MCF 10A (cell line): ENCODE results near the gene KRT12. TPM values are rescaled to one million over a fixed set of nuclear protein-coding genes. Genes with fewer than 3 reads are reported as not detected.

Source experiments
- BruUV-seq: library from RNA; stranded (reverse); fragments of 400-500 nt; replicated peaks from 2 replicates; lab custom pipeline; 2021; lab: Mats Ljungman, UMichigan
- CTCF ChIA-PET: fragments of 300-600 bp; sonication (Branson Sonifier 250); formaldehyde crosslinking; extraction: SDS; loops from one replicate; lab custom pipeline; 2021; ENCODE audit warnings: antibody characterized with exemption, inconsistent platforms; lab: Yijun Ruan, JAX
- POLR2A ChIA-PET: fragments of 300-600, 350-650 bp; sonication (Branson Sonifier 250); formaldehyde crosslinking; extraction: SDS; loops from one replicate; lab custom pipeline; 2020; ENCODE audit warnings: antibody characterized with exemption, inconsistent platforms; lab: Yijun Ruan, JAX
- DNase-seq: peaks from one replicate; pipeline ENCODE4 v3.0.0-alpha.2; 2018; ENCODE audit not compliant: unreplicated experiment
- H3K27ac Mint-ChIP-seq: one replicate; pipeline ENCODE4 v1.8.0; 2022; ENCODE audit warnings: mild to moderate bottlenecking, low read depth, mixed read lengths; ENCODE audit not compliant: unreplicated experiment
- H3K27me3 Mint-ChIP-seq: one replicate; pipeline ENCODE4 v1.8.0; 2022; ENCODE audit warnings: mixed read lengths; ENCODE audit not compliant: insufficient read depth, unreplicated experiment
- H3K36me3 Mint-ChIP-seq: one replicate; pipeline ENCODE4 v1.8.0; 2022; ENCODE audit warnings: mild to moderate bottlenecking, moderate library complexity, mixed read lengths; ENCODE audit not compliant: insufficient read depth, unreplicated experiment
- H3K4me1 Mint-ChIP-seq: one replicate; pipeline ENCODE4 v1.8.0; 2022; ENCODE audit warnings: mixed read lengths; ENCODE audit not compliant: insufficient read depth, unreplicated experiment
- H3K4me3 Mint-ChIP-seq: one replicate; pipeline ENCODE4 v1.8.0; 2022; ENCODE audit warnings: mild to moderate bottlenecking, moderate library complexity, mixed read lengths; ENCODE audit not compliant: unreplicated experiment
- H3K9me3 Mint-ChIP-seq: one replicate; pipeline ENCODE4 v1.8.0; 2022; ENCODE audit warnings: mixed read lengths; ENCODE audit not compliant: unreplicated experiment
- intact Hi-C: fragments of 100-400 bp; cut with micrococcal nuclease; formaldehyde crosslinking; loops from 2 replicates; pipeline ENCODE4 v1.14.1; 2022
- total RNA-seq: library from RNA; stranded (reverse); gene quantifications from 2 replicates; pipeline ENCODE4 v1.2.3, GENCODE V29; 2022
- TF ChIP-seq, protein P1 (sequence below): fragments of 200-600 bp; IDR thresholded peaks from one replicate; pipeline ENCODE4 v1.8.0; 2022; ENCODE audit warnings: antibody characterized with exemption, mild to moderate bottlenecking; ENCODE audit not compliant: unreplicated experiment

Gene KRT12
- total RNA-seq, 1 experiment from 2014 or later = not detected

DNA sequence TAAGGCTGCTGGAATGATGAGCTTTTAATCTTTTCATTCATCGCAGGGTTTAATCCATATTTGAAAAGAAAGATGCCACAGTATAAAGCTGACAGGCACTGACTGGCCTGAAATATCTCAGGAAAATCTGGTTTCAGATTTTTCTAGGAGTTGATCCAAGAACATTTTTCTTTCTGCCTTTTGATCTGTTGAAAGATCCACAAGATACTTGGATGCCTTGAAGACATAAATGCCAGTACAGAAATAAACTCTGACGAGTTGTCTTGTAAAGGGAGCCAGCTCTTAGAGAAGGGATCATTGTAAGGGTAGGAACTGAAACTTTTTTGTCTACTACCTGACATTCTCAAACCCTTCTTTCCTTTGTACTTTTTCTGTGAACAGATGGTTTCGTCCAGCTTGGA, 43.4 kb upstream of the KRT12 start:
- intact Hi-C loops = loop anchor here (10.0 kb wide), 1 partner anchor 154 kb away; the partner anchor contains the start of genes KRTAP2-3 and KRTAP2-4
- TF ChIP-seq, protein P1, sequence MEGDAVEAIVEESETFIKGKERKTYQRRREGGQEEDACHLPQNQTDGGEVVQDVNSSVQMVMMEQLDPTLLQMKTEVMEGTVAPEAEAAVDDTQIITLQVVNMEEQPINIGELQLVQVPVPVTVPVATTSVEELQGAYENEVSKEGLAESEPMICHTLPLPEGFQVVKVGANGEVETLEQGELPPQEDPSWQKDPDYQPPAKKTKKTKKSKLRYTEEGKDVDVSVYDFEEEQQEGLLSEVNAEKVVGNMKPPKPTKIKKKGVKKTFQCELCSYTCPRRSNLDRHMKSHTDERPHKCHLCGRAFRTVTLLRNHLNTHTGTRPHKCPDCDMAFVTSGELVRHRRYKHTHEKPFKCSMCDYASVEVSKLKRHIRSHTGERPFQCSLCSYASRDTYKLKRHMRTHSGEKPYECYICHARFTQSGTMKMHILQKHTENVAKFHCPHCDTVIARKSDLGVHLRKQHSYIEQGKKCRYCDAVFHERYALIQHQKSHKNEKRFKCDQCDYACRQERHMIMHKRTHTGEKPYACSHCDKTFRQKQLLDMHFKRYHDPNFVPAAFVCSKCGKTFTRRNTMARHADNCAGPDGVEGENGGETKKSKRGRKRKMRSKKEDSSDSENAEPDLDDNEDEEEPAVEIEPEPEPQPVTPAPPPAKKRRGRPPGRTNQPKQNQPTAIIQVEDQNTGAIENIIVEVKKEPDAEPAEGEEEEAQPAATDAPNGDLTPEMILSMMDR = no peak
- ChIA-PET POLR2A (interaction anchor here (0.6 to 3.8 kb wide), 22 partner anchors 47 to 778 kb away, joined by 3 to 41 read pairs (median 4); partner anchors contain the start of genes EIF1, KRT15, KRT17 and SMARCE1), CTCF (interaction anchor here (0.6 to 5.9 kb wide), 18 partner anchors 16 to 757 kb away, joined by 3 to 57 read pairs (median 4); no protein-coding TSS in a partner anchor)
- peak; percentile 34 for DNase-seq
- Mint-ChIP-seq H3K4me3 (peak overlapping the region; percentile 61), H3K4me1 (peaks cover 18% of the 10 kb centered on the region), H3K36me3 (no peaks in the 10 kb centered on the region), H3K27me3 (no peaks in the 10 kb centered on the region), H3K9me3 (no peaks in the 10 kb centered on the region), H3K27ac (peak overlapping the region; percentile 91)
- no TSS peak for BruUV-seq

DNA sequence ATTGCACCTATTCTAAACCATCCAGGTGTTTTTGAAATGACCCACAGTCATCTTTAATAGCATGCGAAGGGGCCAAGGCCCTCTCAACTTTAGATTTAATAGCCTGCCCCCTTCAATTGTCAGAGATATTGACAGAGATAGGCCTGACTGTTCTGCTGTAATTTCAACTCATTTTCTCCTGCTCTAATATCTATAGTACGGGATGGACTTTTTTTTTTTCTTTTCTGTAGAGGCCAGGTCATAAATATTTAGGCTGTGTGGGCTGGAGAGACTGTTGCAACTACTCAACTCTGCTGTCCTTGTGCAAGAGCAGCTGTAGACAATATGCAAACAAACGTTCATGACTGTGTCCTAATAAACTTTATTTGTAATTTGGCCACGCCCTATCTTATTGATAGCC, 42.7 kb upstream of the KRT12 start:
- H3K9me3 Mint-ChIP-seq = no peaks in the 10 kb centered on the region
- H3K27ac Mint-ChIP-seq = peak overlapping the region; percentile 91
- CTCF ChIA-PET = interaction anchor here (0.6 to 5.9 kb wide), 21 partner anchors 15 to 758 kb away, joined by 3 to 57 read pairs (median 4); no protein-coding TSS in a partner anchor
- TF ChIP-seq, protein P1 = no peak
- H3K4me1 Mint-ChIP-seq = peaks cover 16% of the 10 kb centered on the region
- intact Hi-C loops = loop anchor here (1.0 to 10.0 kb wide), 13 partner anchors 53 to 757 kb away; partner anchors contain the start of genes KRTAP2-3, KRTAP2-4 and KRTAP4-6
- no peaks in the 10 kb centered on the region for H3K27me3 Mint-ChIP-seq
- no peaks in the 10 kb centered on the region for H3K36me3 Mint-ChIP-seq
- BruUV-seq = no TSS peak
- H3K4me3 Mint-ChIP-seq = peak overlapping the region; percentile 61
- POLR2A ChIA-PET = interaction anchor here (0.6 to 3.8 kb wide), 27 partner anchors 43 to 779 kb away, joined by 3 to 41 read pairs (median 4); partner anchors contain the start of genes EIF1, KRT15 and KRT17
- peak; percentile 72 for DNase-seq

DNA sequence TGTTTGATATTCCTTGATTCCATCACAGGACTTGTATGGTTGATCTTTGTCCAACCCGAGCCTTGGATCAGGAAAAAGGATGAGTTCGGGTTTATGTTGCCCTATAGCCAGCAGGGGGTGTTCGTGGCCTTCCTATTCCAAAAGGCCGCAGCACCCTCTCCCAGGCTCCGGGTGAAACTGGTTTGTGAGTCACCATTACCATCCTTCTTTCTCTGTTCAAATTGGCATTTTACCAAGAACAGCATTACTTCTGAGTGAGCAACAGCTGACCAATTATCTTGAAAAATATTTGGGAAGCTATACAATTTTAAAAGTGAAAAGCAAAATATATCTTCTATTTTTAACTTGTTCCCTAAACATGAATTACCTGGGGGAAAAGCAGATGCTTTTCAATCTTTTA, 42.3 kb upstream of the KRT12 start:
- ChIA-PET POLR2A (interaction anchor here (0.6 to 3.8 kb wide), 23 partner anchors 43 to 779 kb away, joined by 3 to 41 read pairs (median 4); partner anchors contain the start of genes EIF1 and KRT15), CTCF (interaction anchor here (0.6 to 5.9 kb wide), 15 partner anchors 15 to 753 kb away, joined by 3 to 57 read pairs (median 5); no protein-coding TSS in a partner anchor)
- BruUV-seq = no TSS peak
- no peaks in the 10 kb centered on the region for H3K9me3 Mint-ChIP-seq
- no peaks in the 10 kb centered on the region for H3K27me3 Mint-ChIP-seq
- TF ChIP-seq, protein P1 = peak; percentile 71
- intact Hi-C loops = loop anchor here (1.0 to 10.0 kb wide), 12 partner anchors 53 to 757 kb away; partner anchors contain the start of gene KRTAP4-6
- peaks cover under 1% of the 10 kb centered on the region for H3K36me3 Mint-ChIP-seq
- peak overlapping the region; percentile 61 for H3K4me3 Mint-ChIP-seq
- H3K27ac Mint-ChIP-seq = peak overlapping the region; percentile 91
- H3K4me1 Mint-ChIP-seq = peaks cover 16% of the 10 kb centered on the region
- DNase-seq = peak; percentile 96

- H3K27me3 Mint-ChIP-seq = no peaks in the 10 kb centered on the region
- H3K27ac Mint-ChIP-seq = no peak overlapping the region
- BruUV-seq = no TSS peak
- no peak overlapping the region for H3K4me3 Mint-ChIP-seq
- no peaks in the 10 kb centered on the region for H3K9me3 Mint-ChIP-seq
- ChIA-PET CTCF (interaction anchor here (0.5 to 5.9 kb wide), 10 partner anchors 46 to 756 kb away, joined by 3 to 57 read pairs (median 3); no protein-coding TSS in a partner anchor), POLR2A (interaction anchor here (0.8 kb wide), 1 partner anchor 8 kb away, joined by 4 read pairs; no protein-coding TSS in a partner anchor)
- TF ChIP-seq, protein P1 = no peak
- peaks cover 7% of the 10 kb centered on the region for H3K36me3 Mint-ChIP-seq
- intact Hi-C loops = loop anchor here (5.0 to 10.0 kb wide), 2 partner anchors 282 to 741 kb away; no protein-coding TSS in a partner anchor
- DNase-seq = no peak
- peaks cover 35% of the 10 kb centered on the region for H3K4me1 Mint-ChIP-seq
These were observed 39.6 kb upstream of the KRT12 start for GRCh38 chr17:40906613-40907012.
